K562 (cell line): ENCODE data around the gene GALNT12.

Experiments used
- BACH1 ChIP-seq: fragments of 200-800 bp; sonication (Bioruptor generic); IDR thresholded peaks from 2 replicates; pipeline ENCODE4 v1.6.1; 2016; ENCODE audit warnings: missing genetic modification characterization, missing compliant biosample characterization
- CTCF ChIP-seq, 3 experiments: IDR thresholded peaks in 2 of 3; conservative IDR thresholded peaks in 1 of 3; 2 replicates each; pipeline ENCODE4 v1.5.1; 2011 to 2012; ENCODE audit warnings: low read length in 3 of 3, mild to moderate bottlenecking in 3 of 3, control low read depth in 2 of 3, improper control_type of control experiment in 1 of 3, inconsistent platforms in 1 of 3, low read depth in 1 of 3, mixed read lengths in 1 of 3, moderate library complexity in 1 of 3; ENCODE audit not compliant: insufficient read depth in 2 of 3
- EGR1 ChIP-seq: fragments of 450-650 bp; conservative IDR thresholded peaks from 2 replicates; pipeline ENCODE4 v1.6.1; 2017; ENCODE audit warnings: mild to moderate bottlenecking
- IRF2 ChIP-seq: sonication (generic); formaldehyde crosslinking; IDR thresholded peaks from 2 replicates; pipeline ENCODE4 v1.8.1; 2022; ENCODE audit warnings: mild to moderate bottlenecking, missing genetic modification reagents
- JUND ChIP-seq, 2 experiments: IDR thresholded peaks; 2 replicates in 1 of 2; 3 replicates in 1 of 2; pipeline ENCODE4 v1.6.1; 2011; ENCODE audit warnings: borderline replicate concordance in 2 of 2, low read depth in 2 of 2, low read length in 2 of 2, improper control_type of control experiment in 1 of 2, missing biosample characterization in 1 of 2, missing genetic modification characterization in 1 of 2, missing genetic modification reagents in 1 of 2
- KAT8 ChIP-seq: fragments of 450-650 bp; IDR thresholded peaks from 2 replicates; pipeline ENCODE4 v1.6.1; 2016; ENCODE audit warnings: low read depth, mild to moderate bottlenecking
- LARP7 ChIP-seq: fragments of 450-650 bp; IDR thresholded peaks from 2 replicates; pipeline ENCODE4 v1.6.1; 2016
- MAX ChIP-seq: sonication (generic); formaldehyde crosslinking; IDR thresholded peaks from 2 replicates; pipeline ENCODE4 v1.9.0; 2022; ENCODE audit warnings: mild to moderate bottlenecking, missing genetic modification reagents
- NCOA2 ChIP-seq, 2 experiments: fragments of 450-650 bp; IDR thresholded peaks; 2 replicates each; pipeline ENCODE4 v1.6.1; 2018; ENCODE audit warnings: mild to moderate bottlenecking in 2 of 2, moderate library complexity in 1 of 2; ENCODE audit not compliant: partially characterized antibody in 2 of 2
- NR2C2 ChIP-seq, 2 experiments: fragments of 200-800 bp in 1 of 2; sonication (Bioruptor generic) in 1 of 2; sonication (generic) in 1 of 2; formaldehyde crosslinking in 1 of 2; IDR thresholded peaks; 2 replicates each; pipeline versions ENCODE4 v1.6.1 to v1.8.0; 2016 to 2022; ENCODE audit warnings: mild to moderate bottlenecking in 1 of 2, missing compliant biosample characterization in 1 of 2, missing genetic modification characterization in 1 of 2, missing genetic modification reagents in 1 of 2
- POU5F1 ChIP-seq: fragments of 150-350 bp; IDR thresholded peaks from 2 replicates; pipeline ENCODE4 v1.6.1; 2014; ENCODE audit warnings: borderline replicate concordance, low read length, low read depth, mild to moderate bottlenecking; ENCODE audit not compliant: partially characterized antibody
- SAFB2 ChIP-seq: fragments of 200-400 bp; formaldehyde crosslinking; IDR thresholded peaks from 2 replicates; pipeline ENCODE4 v1.6.1; 2018; ENCODE audit warnings: borderline replicate concordance, low read length, low read depth, moderate library complexity; ENCODE audit not compliant: severe bottlenecking
- TF ChIP-seq, protein P1 (sequence below): fragments of 250-450 bp; sonication (Bioruptor Pico); IDR thresholded peaks from 2 replicates; pipeline ENCODE4 v1.8.0; 2022; ENCODE audit warnings: inconsistent platforms

GRCh38 chr9:98892288-98892687, 84.8 kb downstream of the GALNT12 start:
- TF ChIP-seq KAT8 (no peak), CTCF (IDR thresholded peaks at IDR 0.05 in 2 of 3, conservative IDR thresholded peaks at IDR 0.05 in 1 of 3; ENCODE audit: insufficient read depth in 2 of 3, low read depth in 1 of 3, low read length in 3 of 3) (no peak), NCOA2 (IDR thresholded peaks at IDR 0.05; ENCODE audit: partially characterized antibody in 2 of 2) (no peak), JUND (IDR thresholded peaks at IDR 0.05; ENCODE audit: borderline replicate concordance, low read depth, low read length) (no peak), JUND (tag; IDR thresholded peaks at IDR 0.05; ENCODE audit: borderline replicate concordance, low read depth, low read length) (no peak), LARP7 (no peak), POU5F1 (no peak), BACH1 (tag) (no peak), NR2C2 (CRISPR knock-in tag; IDR thresholded peaks at IDR 0.05) (no peak), NR2C2 (tag; IDR thresholded peaks at IDR 0.05) (no peak), IRF2 (CRISPR knock-in tag) (no peak), EGR1 (no peak), SAFB2 (no peak), MAX (CRISPR knock-in tag) (no peak)
- TF ChIP-seq, protein P1, sequence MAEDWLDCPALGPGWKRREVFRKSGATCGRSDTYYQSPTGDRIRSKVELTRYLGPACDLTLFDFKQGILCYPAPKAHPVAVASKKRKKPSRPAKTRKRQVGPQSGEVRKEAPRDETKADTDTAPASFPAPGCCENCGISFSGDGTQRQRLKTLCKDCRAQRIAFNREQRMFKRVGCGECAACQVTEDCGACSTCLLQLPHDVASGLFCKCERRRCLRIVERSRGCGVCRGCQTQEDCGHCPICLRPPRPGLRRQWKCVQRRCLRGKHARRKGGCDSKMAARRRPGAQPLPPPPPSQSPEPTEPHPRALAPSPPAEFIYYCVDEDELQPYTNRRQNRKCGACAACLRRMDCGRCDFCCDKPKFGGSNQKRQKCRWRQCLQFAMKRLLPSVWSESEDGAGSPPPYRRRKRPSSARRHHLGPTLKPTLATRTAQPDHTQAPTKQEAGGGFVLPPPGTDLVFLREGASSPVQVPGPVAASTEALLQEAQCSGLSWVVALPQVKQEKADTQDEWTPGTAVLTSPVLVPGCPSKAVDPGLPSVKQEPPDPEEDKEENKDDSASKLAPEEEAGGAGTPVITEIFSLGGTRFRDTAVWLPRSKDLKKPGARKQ, result no peak
